HepG2 (cell line): Measurements from ENCODE around the gene PLK3. TPM values are rescaled to one million over a fixed set of nuclear protein-coding genes. Genes with fewer than 3 reads are reported as not detected.

Experiments
- ASH2L ChIP-seq: fragments of 300-600, 200-600 bp; sonication (generic); IDR thresholded peaks from 2 replicates; pipeline ENCODE4 v1.7.0; 2017; ENCODE audit warnings: low read depth, mild to moderate bottlenecking, moderate library complexity, mixed read lengths, low read length; ENCODE audit not compliant: insufficient read length
- NBN ChIP-seq: fragments of 450-650 bp; conservative IDR thresholded peaks from 2 replicates; pipeline ENCODE4 v1.6.1; 2017
- SMAD9 ChIP-seq: sonication (generic); formaldehyde crosslinking; IDR thresholded peaks from 2 replicates; pipeline ENCODE4 v1.5.1; 2020; ENCODE audit warnings: mild to moderate bottlenecking, missing genetic modification reagents
- ZC3H13 ChIP-seq: sonication (generic); formaldehyde crosslinking; IDR thresholded peaks from 2 replicates; pipeline ENCODE4 v1.8.1; 2023; ENCODE audit warnings: mild to moderate bottlenecking, missing genetic modification reagents, moderate library complexity
- ZKSCAN8 ChIP-seq: IDR thresholded peaks from 2 replicates; pipeline ENCODE4 v1.6.1; 2016; ENCODE audit warnings: borderline replicate concordance, missing genetic modification reagents, missing compliant biosample characterization
- ZNF160 ChIP-seq: sonication (generic); formaldehyde crosslinking; IDR thresholded peaks from 2 replicates; pipeline ENCODE4 v1.8.0; 2022; ENCODE audit warnings: mild to moderate bottlenecking, inconsistent platforms, missing genetic modification reagents
- ZNF33B ChIP-seq: sonication (generic); formaldehyde crosslinking; IDR thresholded peaks from 2 replicates; pipeline ENCODE4 v1.5.1; 2020; ENCODE audit warnings: mild to moderate bottlenecking, missing genetic modification reagents
- ZNF446 ChIP-seq: sonication (generic); formaldehyde crosslinking; IDR thresholded peaks from 2 replicates; pipeline ENCODE4 v1.5.0; 2020; ENCODE audit warnings: mild to moderate bottlenecking, missing genetic modification reagents
- ZNF569 ChIP-seq: sonication (generic); formaldehyde crosslinking; IDR thresholded peaks from 2 replicates; pipeline ENCODE4 v1.5.0; 2020; ENCODE audit warnings: mild to moderate bottlenecking, missing genetic modification reagents, moderate library complexity, borderline replicate concordance
- ZNF616 ChIP-seq: sonication (generic); formaldehyde crosslinking; IDR thresholded peaks from 2 replicates; pipeline ENCODE4 v1.5.0; 2020; ENCODE audit warnings: low read depth, mild to moderate bottlenecking, missing genetic modification reagents
- ZNF768 ChIP-seq: sonication (generic); formaldehyde crosslinking; IDR thresholded peaks from 2 replicates; pipeline ENCODE4 v1.4.0; 2020; ENCODE audit warnings: missing genetic modification reagents
- polyA plus RNA-seq, 8 experiments: library from polyadenylated mRNA; depleted of rRNA in 3 of 8; stranded (reverse) in 7 of 8; unstranded in 1 of 8; fragments of >200 nt; fragmentation: Illumina TruSeq in 4 of 8; extraction: Trizol in 4 of 8; gene quantifications; 2 replicates each; pipeline versions ENCODE4 v1.2.1 to v1.2.3, GENCODE V29; 2011 to 2016; ENCODE audit warnings: low read depth in 4 of 8, missing spikeins in 1 of 8, mixed read lengths in 1 of 8; ENCODE audit not compliant: insufficient read depth in 1 of 8
- total RNA-seq, 5 experiments: library from RNA; depleted of rRNA; stranded (reverse); fragments of >200 nt; fragmentation: Illumina TruSeq; extraction: Trizol; gene quantifications; 2 replicates each; pipeline ENCODE4 v1.2.3, GENCODE V29; 2016; ENCODE audit warnings: low read depth in 1 of 5
- TF ChIP-seq, protein P1 (sequence below): sonication (generic); formaldehyde crosslinking; IDR thresholded peaks from 2 replicates; pipeline ENCODE4 v1.4.0; 2020; ENCODE audit warnings: mild to moderate bottlenecking, missing genetic modification reagents
- TF ChIP-seq, protein P2 (sequence below): sonication (generic); formaldehyde crosslinking; IDR thresholded peaks from 2 replicates; pipeline ENCODE4 v1.8.0; 2022; ENCODE audit warnings: missing genetic modification reagents, mild to moderate bottlenecking, inconsistent platforms, borderline replicate concordance
- TF ChIP-seq, protein P3 (sequence below): sonication (generic); formaldehyde crosslinking; IDR thresholded peaks from 2 replicates; pipeline ENCODE4 v1.4.0; 2020; ENCODE audit warnings: mild to moderate bottlenecking, missing genetic modification reagents
- TF ChIP-seq, protein P4 (sequence below): sonication (generic); formaldehyde crosslinking; IDR thresholded peaks from 2 replicates; pipeline ENCODE4 v1.4.0; 2020; ENCODE audit warnings: missing genetic modification reagents, borderline replicate concordance

The PLK3 gene
- total and polyA plus RNA-seq, 2 of the 13 experiments (the other 11 are each of a cell fraction or from before 2014, with no cell fraction given): 9.8 to 16.9 TPM

DNA sequence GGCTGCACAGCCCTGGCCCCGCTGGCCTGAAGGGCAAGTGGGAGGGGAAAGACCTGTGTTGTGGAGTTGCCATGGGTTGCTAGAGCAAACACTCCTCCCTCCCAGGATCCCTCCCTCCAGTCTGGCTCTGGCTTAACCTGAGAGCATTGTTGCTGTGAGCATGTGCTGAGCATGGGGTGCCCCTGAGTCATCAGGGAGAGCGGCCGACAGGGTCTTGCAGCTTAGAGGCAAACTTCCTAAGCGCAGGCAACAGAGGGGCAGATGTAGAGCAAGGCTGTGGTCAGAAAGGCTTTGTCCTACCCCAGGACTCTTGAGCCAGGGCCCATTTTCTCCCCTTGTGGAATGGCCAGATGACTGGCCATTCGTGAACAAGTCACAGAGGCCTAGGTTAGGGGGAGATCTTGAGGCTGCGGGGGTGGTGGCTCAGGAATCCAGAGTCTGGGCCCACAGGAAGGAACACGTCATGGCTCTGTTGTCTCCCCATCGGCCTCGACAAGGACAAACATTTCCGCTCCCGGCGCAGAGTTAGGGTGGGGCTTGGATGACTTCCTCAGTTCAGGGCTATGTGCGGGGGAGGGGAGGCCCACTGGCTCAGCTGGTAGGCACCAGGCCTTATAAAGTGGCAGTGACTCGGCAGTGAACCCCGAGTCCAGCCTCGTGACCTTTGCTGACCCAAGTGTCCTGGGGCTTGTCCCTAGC lies 7.3 kb downstream of the PLK3 start (continued):
- TF ChIP-seq, protein P1, sequence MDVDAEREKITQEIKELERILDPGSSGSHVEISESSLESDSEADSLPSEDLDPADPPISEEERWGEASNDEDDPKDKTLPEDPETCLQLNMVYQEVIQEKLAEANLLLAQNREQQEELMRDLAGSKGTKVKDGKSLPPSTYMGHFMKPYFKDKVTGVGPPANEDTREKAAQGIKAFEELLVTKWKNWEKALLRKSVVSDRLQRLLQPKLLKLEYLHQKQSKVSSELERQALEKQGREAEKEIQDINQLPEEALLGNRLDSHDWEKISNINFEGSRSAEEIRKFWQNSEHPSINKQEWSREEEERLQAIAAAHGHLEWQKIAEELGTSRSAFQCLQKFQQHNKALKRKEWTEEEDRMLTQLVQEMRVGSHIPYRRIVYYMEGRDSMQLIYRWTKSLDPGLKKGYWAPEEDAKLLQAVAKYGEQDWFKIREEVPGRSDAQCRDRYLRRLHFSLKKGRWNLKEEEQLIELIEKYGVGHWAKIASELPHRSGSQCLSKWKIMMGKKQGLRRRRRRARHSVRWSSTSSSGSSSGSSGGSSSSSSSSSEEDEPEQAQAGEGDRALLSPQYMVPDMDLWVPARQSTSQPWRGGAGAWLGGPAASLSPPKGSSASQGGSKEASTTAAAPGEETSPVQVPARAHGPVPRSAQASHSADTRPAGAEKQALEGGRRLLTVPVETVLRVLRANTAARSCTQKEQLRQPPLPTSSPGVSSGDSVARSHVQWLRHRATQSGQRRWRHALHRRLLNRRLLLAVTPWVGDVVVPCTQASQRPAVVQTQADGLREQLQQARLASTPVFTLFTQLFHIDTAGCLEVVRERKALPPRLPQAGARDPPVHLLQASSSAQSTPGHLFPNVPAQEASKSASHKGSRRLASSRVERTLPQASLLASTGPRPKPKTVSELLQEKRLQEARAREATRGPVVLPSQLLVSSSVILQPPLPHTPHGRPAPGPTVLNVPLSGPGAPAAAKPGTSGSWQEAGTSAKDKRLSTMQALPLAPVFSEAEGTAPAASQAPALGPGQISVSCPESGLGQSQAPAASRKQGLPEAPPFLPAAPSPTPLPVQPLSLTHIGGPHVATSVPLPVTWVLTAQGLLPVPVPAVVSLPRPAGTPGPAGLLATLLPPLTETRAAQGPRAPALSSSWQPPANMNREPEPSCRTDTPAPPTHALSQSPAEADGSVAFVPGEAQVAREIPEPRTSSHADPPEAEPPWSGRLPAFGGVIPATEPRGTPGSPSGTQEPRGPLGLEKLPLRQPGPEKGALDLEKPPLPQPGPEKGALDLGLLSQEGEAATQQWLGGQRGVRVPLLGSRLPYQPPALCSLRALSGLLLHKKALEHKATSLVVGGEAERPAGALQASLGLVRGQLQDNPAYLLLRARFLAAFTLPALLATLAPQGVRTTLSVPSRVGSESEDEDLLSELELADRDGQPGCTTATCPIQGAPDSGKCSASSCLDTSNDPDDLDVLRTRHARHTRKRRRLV (CRISPR knock-in tag): no peak; the same call in 1 of the 2 replicates
- TF ChIP-seq ZNF446 (CRISPR knock-in tag) (peak; percentile 80; the same call in 1 of the 2 replicates), ZKSCAN8 (CRISPR knock-in tag) (0 out of 2 replicates have a peak, but pooled peaks have one; percentile 8), ZC3H13 (CRISPR knock-in tag) (peak; percentile 39; the same call in 1 of the 2 replicates), ZNF768 (CRISPR knock-in tag) (no peak; the same call in 1 of the 2 replicates), ZNF33B (CRISPR knock-in tag) (peak; percentile 84), ASH2L (peak; percentile 89), ZNF569 (no peak), NBN (no peak), SMAD9 (CRISPR knock-in tag) (0 out of 2 replicates have a peak, but pooled peaks have one; percentile 32), ZNF616 (0 out of 2 replicates have a peak, but pooled peaks have one; percentile 82), ZNF160 (CRISPR knock-in tag) (peak; percentile 81; the same call in 1 of the 2 replicates)
- TF ChIP-seq, protein P2, sequence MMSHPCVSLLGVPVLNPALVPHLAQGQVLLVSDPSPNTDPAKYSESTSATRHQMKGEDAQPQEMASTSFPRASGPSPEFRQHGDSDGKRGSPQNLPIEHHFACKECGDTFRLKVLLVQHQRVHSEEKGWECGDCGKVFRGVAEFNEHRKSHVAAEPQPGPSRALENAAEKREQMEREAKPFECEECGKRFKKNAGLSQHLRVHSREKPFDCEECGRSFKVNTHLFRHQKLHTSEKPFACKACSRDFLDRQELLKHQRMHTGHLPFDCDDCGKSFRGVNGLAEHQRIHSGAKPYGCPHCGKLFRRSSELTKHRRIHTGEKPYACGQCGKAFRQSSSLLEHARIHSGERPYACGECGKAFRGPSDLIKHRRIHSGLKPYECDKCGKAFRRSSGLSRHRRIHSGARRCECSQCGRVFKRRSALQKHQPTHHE (CRISPR knock-in tag): no peak
- TF ChIP-seq, protein P3, sequence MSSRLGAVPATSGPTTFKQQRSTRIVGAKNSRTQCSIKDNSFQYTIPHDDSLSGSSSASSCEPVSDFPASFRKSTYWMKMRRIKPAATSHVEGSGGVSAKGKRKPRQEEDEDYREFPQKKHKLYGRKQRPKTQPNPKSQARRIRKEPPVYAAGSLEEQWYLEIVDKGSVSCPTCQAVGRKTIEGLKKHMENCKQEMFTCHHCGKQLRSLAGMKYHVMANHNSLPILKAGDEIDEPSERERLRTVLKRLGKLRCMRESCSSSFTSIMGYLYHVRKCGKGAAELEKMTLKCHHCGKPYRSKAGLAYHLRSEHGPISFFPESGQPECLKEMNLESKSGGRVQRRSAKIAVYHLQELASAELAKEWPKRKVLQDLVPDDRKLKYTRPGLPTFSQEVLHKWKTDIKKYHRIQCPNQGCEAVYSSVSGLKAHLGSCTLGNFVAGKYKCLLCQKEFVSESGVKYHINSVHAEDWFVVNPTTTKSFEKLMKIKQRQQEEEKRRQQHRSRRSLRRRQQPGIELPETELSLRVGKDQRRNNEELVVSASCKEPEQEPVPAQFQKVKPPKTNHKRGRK (CRISPR knock-in tag): peak; percentile 47; the same call in 1 of the 2 replicates
- TF ChIP-seq, protein P4, sequence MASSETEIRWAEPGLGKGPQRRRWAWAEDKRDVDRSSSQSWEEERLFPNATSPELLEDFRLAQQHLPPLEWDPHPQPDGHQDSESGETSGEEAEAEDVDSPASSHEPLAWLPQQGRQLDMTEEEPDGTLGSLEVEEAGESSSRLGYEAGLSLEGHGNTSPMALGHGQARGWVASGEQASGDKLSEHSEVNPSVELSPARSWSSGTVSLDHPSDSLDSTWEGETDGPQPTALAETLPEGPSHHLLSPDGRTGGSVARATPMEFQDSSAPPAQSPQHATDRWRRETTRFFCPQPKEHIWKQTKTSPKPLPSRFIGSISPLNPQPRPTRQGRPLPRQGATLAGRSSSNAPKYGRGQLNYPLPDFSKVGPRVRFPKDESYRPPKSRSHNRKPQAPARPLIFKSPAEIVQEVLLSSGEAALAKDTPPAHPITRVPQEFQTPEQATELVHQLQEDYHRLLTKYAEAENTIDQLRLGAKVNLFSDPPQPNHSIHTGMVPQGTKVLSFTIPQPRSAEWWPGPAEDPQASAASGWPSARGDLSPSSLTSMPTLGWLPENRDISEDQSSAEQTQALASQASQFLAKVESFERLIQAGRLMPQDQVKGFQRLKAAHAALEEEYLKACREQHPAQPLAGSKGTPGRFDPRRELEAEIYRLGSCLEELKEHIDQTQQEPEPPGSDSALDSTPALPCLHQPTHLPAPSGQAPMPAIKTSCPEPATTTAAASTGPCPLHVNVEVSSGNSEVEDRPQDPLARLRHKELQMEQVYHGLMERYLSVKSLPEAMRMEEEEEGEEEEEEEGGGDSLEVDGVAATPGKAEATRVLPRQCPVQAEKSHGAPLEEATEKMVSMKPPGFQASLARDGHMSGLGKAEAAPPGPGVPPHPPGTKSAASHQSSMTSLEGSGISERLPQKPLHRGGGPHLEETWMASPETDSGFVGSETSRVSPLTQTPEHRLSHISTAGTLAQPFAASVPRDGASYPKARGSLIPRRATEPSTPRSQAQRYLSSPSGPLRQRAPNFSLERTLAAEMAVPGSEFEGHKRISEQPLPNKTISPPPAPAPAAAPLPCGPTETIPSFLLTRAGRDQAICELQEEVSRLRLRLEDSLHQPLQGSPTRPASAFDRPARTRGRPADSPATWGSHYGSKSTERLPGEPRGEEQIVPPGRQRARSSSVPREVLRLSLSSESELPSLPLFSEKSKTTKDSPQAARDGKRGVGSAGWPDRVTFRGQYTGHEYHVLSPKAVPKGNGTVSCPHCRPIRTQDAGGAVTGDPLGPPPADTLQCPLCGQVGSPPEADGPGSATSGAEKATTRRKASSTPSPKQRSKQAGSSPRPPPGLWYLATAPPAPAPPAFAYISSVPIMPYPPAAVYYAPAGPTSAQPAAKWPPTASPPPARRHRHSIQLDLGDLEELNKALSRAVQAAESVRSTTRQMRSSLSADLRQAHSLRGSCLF (CRISPR knock-in tag): no peak
